K562 (cell line): ENCODE measurements around the gene COQ4. TPM values are rescaled to one million over a fixed set of nuclear protein-coding genes. Genes with fewer than 3 reads are reported as not detected.
A peak's percentile ranks its signal among the peaks of the same experiment; 100 is the strongest.

Experiments used
- ADNP ChIP-seq: fragments of 200-800 bp; sonication (Bioruptor generic); IDR thresholded peaks from 2 replicates; pipeline ENCODE4 v1.6.1; 2016; ENCODE audit warnings: missing genetic modification characterization, missing compliant biosample characterization
- CXXC5 ChIP-seq: fragments of 250-450 bp; sonication (Bioruptor Pico); IDR thresholded peaks from 2 replicates; pipeline ENCODE4 v1.8.0; 2022; ENCODE audit warnings: inconsistent platforms, mild to moderate bottlenecking, moderate library complexity
- FOXK1 ChIP-seq: sonication (generic); formaldehyde crosslinking; IDR thresholded peaks from 2 replicates; pipeline ENCODE4 v1.8.0; 2022; ENCODE audit warnings: missing genetic modification reagents, mild to moderate bottlenecking, borderline replicate concordance
- HCFC1 ChIP-seq: IDR thresholded peaks from 2 replicates; pipeline ENCODE4 v1.6.1; 2012; ENCODE audit warnings: low read depth, low read length, improper control_type of control experiment
- JUNB ChIP-seq: fragments of 450-650 bp; formaldehyde crosslinking; conservative IDR thresholded peaks from 2 replicates; pipeline ENCODE4 v1.4.0; 2020; ENCODE audit warnings: mild to moderate bottlenecking
- KDM1A ChIP-seq, 2 experiments: fragments of 450-650 bp; IDR thresholded peaks; 2 replicates each; pipeline ENCODE4 v1.6.1; 2016; ENCODE audit warnings: mild to moderate bottlenecking in 2 of 2
- KDM5B ChIP-seq: fragments of 200-600 bp; sonication (generic); IDR thresholded peaks from 2 replicates; pipeline ENCODE4 v1.6.1; 2012; ENCODE audit warnings: low read depth, mild to moderate bottlenecking, moderate library complexity, low read length, control low read depth, inconsistent platforms; ENCODE audit not compliant: insufficient replicate concordance
- MIER1 ChIP-seq: fragments of 450-650 bp; IDR thresholded peaks from 2 replicates; pipeline ENCODE4 v1.6.1; 2016; ENCODE audit warnings: antibody characterized with exemption, mild to moderate bottlenecking, low read depth
- PHF20 ChIP-seq: fragments of 450-650 bp; IDR thresholded peaks from 2 replicates; pipeline ENCODE4 v1.6.1; 2018; ENCODE audit not compliant: partially characterized antibody
- PHF21A ChIP-seq: fragments of 450-650 bp; IDR thresholded peaks from 2 replicates; pipeline ENCODE4 v1.6.1; 2017; ENCODE audit warnings: low read depth, borderline replicate concordance
- SAFB ChIP-seq: fragments of 200-400 bp; formaldehyde crosslinking; IDR thresholded peaks from 2 replicates; pipeline ENCODE4 v1.6.1; 2017; ENCODE audit warnings: low read depth, low read length, borderline replicate concordance
- SMAD1 ChIP-seq: fragments of 150-350 bp; IDR thresholded peaks from 2 replicates; pipeline ENCODE4 v1.6.1; 2014; ENCODE audit warnings: low read length, low read depth; ENCODE audit not compliant: partially characterized antibody
- SUPT5H ChIP-seq: fragments of 450-650 bp; IDR thresholded peaks from 2 replicates; pipeline ENCODE4 v1.6.1; 2016
- ZBTB8A ChIP-seq: fragments of 450-650 bp; IDR thresholded peaks from 2 replicates; pipeline ENCODE4 v1.6.1; 2018; ENCODE audit warnings: mild to moderate bottlenecking, moderate library complexity; ENCODE audit not compliant: partially characterized antibody
- ZC3H11A ChIP-seq: IDR thresholded peaks from 2 replicates; pipeline ENCODE4 v1.6.1; 2012; ENCODE audit warnings: low read depth, low read length, improper control_type of control experiment
- ZFPM2 ChIP-seq: fragments of 250-450 bp; sonication (Bioruptor Pico); IDR thresholded peaks from 2 replicates; pipeline ENCODE4 v1.5.1; 2022; ENCODE audit warnings: mild to moderate bottlenecking
- ZNF174 ChIP-seq: fragments of 250-450 bp; sonication (Bioruptor Pico); IDR thresholded peaks from 2 replicates; pipeline ENCODE4 v1.4.0; 2020; ENCODE audit warnings: mild to moderate bottlenecking
- ZNF23 ChIP-seq: fragments of 250-450 bp; sonication (Bioruptor Pico); IDR thresholded peaks from 2 replicates; pipeline ENCODE4 v1.4.0; 2020; ENCODE audit warnings: mild to moderate bottlenecking
- ZNF263 ChIP-seq: sonication (generic); formaldehyde crosslinking; IDR thresholded peaks from 2 replicates; pipeline ENCODE4 v1.8.0; 2022; ENCODE audit warnings: mild to moderate bottlenecking, missing genetic modification reagents, borderline replicate concordance
- ZNF282 ChIP-seq: sonication (generic); formaldehyde crosslinking; IDR thresholded peaks from 2 replicates; pipeline ENCODE4 v1.8.1; 2023; ENCODE audit warnings: missing genetic modification reagents
- ZNF324 ChIP-seq: fragments of 250-450 bp; sonication (Bioruptor Pico); IDR thresholded peaks from 2 replicates; pipeline ENCODE4 v1.4.0; 2020; ENCODE audit warnings: mild to moderate bottlenecking
- ZNF347 ChIP-seq: fragments of 450-650 bp; formaldehyde crosslinking; IDR thresholded peaks from 2 replicates; pipeline ENCODE4 v1.4.0; 2020; ENCODE audit warnings: low read depth, mild to moderate bottlenecking, moderate library complexity
- ZNF583 ChIP-seq: fragments of 250-450 bp; sonication (Bioruptor Pico); IDR thresholded peaks from 2 replicates; pipeline ENCODE4 v1.4.0; 2020
- ZNF764 ChIP-seq: fragments of 250-450 bp; sonication (Bioruptor Pico); IDR thresholded peaks from 2 replicates; pipeline ENCODE4 v1.4.0; 2020; ENCODE audit warnings: low read depth, mild to moderate bottlenecking, moderate library complexity
- polyA plus RNA-seq, 8 experiments: library from polyadenylated mRNA; depleted of rRNA in 4 of 8; stranded (reverse) in 5 of 8; unstranded in 3 of 8; fragments of >200 nt; fragmentation: Nextera tagmentation in 2 of 8; fragmentation: Illumina TruSeq in 1 of 8; extraction: Ambion mirVana in 2 of 8; extraction: Trizol in 1 of 8; gene quantifications; 2 replicates each; pipeline versions ENCODE4 v1.2.1 to v1.2.3, GENCODE V29; 2011 to 2014; ENCODE audit warnings: inconsistent platforms in 1 of 8, missing spikeins in 1 of 8
- total RNA-seq, 7 experiments: library from RNA; depleted of rRNA in 6 of 7; stranded (reverse); fragments of >200 nt in 6 of 7; fragmentation: Illumina TruSeq in 2 of 7; extraction: Trizol in 2 of 7; gene quantifications; 2 replicates each; pipeline versions ENCODE4 v1.2.1 to v1.2.3, GENCODE V29; 2011 to 2021; ENCODE audit warnings: low replicate concordance in 1 of 7
- TF ChIP-seq, protein P1 (sequence below): fragments of 250-450 bp; sonication (Bioruptor Pico); IDR thresholded peaks from 2 replicates; pipeline ENCODE4 v1.5.0; 2021; ENCODE audit warnings: mild to moderate bottlenecking, moderate library complexity
- TF ChIP-seq, protein P2 (sequence below): fragments of 250-450 bp; sonication (Bioruptor Pico); IDR thresholded peaks from 2 replicates; pipeline ENCODE4 v1.4.0; 2020; ENCODE audit warnings: mild to moderate bottlenecking

COQ4 gene
- total and polyA plus RNA-seq, 9 of the 15 experiments (the other 6 are each of a cell fraction or from before 2014, with no cell fraction given) = 9.1 to 135 (median 67.2) TPM

DNA sequence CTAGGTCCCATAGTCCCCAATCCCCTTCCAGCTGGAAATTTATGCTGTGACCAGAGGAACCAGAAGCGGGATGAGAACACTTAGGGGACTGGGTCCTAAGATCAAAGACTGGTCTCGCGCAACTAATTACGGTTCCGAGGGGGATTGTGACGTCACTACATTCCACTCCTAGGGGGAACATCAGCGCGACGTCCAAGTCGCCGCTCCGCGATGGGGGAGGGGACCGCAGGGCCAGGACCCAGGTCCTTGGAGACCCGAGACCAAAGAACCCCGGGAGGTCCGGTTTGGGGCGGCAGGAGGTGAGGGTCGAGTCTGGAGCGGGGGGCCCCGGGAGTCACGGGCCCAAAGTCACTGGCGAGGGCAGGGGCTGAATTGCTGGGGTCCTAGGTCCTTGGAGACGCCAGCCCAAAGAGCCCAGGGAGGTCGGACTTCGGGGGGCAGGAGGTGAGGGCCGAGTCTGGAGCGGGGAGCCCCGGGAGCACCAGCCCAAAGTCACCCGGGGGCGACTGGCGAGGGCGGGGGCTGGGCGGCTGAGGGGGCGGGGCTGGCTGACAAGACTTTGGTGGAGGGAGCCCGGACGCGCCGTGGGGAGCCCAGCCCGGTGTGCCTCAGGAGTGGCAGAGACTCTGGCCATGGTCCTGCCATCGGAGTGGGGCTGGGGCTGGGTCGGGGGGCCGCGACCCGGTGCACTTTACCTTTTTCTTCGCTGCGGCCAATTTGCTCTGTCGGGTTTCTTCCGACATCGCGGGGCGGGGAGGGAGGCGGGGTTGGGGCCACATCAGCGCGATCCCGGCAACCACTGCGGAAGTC, 47.2 kb upstream of the COQ4 start, which contains the start of gene GOLGA2 (continued):
- TF ChIP-seq SMAD1 (peak; percentile 66), KDM5B (no peak), ZNF583 (CRISPR knock-in tag) (0 out of 2 replicates have a peak, but pooled peaks have one; percentile 28), ZNF324 (CRISPR knock-in tag) (no peak), JUNB (no peak), SAFB (no peak), ZNF764 (peak; percentile 35; the same call in 1 of the 2 replicates), MIER1 (no peak), ZNF263 (CRISPR knock-in tag) (no peak), ZNF23 (no peak), ZFPM2 (CRISPR knock-in tag) (peak; percentile 84), HCFC1 (peak; percentile 34; the same call in 1 of the 2 replicates), ZNF347 (CRISPR knock-in tag) (no peak), ZBTB8A (no peak), ZNF282 (CRISPR knock-in tag) (no peak), SUPT5H (no peak), FOXK1 (CRISPR knock-in tag) (no peak), PHF21A (no peak), ZC3H11A (peak; percentile 77; the same call in 1 of the 2 replicates), ADNP (tag) (no peak), PHF20 (no peak), ZNF174 (CRISPR knock-in tag) (no peak), CXXC5 (peak; percentile 4; the same call in 1 of the 2 replicates), KDM1A (IDR thresholded peaks at IDR 0.05) (no peak)
- TF ChIP-seq, protein P1, sequence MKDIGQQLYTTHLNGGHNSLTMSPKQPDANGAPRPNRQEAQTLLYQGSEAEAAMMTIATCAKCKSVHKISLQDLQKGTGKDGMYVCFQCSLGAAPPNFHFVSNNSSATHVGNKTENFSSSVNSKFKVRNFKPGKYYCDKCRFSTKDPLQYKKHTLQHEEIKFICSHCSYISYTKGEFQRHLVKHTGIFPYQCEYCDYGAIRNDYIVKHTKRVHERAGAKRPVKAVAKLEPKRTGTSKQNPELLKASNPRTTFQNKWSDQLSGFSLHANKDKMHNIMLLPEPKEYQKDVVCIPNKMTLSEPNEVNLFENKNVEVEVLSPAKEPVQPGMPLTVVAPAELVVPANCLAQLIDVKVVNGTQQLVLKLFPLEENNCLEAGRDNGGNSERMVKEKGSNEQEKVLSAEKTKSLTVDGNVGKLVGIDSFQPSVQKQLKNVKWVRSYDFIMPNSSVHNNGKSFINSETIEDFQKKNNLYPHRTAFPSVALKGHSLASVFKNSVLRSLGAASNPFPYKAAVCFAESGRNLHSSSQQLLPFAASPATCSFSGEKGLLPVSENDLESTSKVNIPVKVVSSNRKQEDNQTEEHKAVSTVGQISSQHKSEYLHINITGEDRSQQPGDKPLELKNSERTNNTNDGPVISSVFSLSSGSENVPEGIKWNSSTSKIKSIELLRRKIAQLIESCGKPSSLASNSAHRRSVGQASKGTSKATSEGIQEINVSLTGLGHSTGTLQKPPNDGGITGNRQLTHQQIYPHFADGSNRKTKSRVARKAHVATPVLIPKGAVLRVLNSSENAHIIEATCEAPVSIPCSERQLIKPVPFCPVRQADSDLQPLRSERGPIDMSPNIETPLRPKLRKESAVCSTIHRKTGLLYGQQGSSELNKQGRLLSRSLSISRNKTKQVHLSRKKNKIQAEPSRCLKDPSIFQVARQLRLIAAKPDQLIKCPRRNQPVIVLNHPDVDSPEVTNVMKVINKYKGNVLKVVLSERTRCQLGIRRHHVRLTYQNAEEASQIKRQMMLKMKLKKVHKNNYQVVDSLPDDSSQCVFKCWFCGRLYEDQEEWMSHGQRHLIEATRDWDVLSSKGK (CRISPR knock-in tag) = no peak
- TF ChIP-seq, protein P2, sequence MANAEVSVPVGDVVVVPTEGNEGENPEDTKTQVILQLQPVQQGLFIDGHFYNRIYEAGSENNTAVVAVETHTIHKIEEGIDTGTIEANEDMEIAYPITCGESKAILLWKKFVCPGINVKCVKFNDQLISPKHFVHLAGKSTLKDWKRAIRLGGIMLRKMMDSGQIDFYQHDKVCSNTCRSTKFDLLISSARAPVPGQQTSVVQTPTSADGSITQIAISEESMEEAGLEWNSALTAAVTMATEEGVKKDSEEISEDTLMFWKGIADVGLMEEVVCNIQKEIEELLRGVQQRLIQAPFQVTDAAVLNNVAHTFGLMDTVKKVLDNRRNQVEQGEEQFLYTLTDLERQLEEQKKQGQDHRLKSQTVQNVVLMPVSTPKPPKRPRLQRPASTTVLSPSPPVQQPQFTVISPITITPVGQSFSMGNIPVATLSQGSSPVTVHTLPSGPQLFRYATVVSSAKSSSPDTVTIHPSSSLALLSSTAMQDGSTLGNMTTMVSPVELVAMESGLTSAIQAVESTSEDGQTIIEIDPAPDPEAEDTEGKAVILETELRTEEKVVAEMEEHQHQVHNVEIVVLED (CRISPR knock-in tag) = no peak
